IMR-90 (cell line): ENCODE results near the gene DOK3.

ENCODE experiments used
- MXI1 ChIP-seq: IDR thresholded peaks from 2 replicates; pipeline ENCODE4 v1.6.1; 2012; ENCODE audit warnings: low read depth, mild to moderate bottlenecking, low read length, moderate library complexity, borderline replicate concordance
- RAD21 ChIP-seq: IDR thresholded peaks from 2 replicates; pipeline ENCODE4 v1.6.1; 2012; ENCODE audit warnings: low read length, improper control_type of control experiment

- no peak for TF ChIP-seq RAD21
- no peak for TF ChIP-seq MXI1
Measured at GRCh38 chr5:177536386-177536785, 26.8 kb upstream of the DOK3 start.
